ENCODE data around the gene MTHFD1L.

The MTHFD1L gene

GRCh38 chr6:150937132-150937906 lies 71.8 kb downstream of the MTHFD1L start:
- TF ChIP-seq, protein P1, sequence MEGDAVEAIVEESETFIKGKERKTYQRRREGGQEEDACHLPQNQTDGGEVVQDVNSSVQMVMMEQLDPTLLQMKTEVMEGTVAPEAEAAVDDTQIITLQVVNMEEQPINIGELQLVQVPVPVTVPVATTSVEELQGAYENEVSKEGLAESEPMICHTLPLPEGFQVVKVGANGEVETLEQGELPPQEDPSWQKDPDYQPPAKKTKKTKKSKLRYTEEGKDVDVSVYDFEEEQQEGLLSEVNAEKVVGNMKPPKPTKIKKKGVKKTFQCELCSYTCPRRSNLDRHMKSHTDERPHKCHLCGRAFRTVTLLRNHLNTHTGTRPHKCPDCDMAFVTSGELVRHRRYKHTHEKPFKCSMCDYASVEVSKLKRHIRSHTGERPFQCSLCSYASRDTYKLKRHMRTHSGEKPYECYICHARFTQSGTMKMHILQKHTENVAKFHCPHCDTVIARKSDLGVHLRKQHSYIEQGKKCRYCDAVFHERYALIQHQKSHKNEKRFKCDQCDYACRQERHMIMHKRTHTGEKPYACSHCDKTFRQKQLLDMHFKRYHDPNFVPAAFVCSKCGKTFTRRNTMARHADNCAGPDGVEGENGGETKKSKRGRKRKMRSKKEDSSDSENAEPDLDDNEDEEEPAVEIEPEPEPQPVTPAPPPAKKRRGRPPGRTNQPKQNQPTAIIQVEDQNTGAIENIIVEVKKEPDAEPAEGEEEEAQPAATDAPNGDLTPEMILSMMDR (IDR thresholded peaks at IDR 0.05; ENCODE audit: borderline replicate concordance, control extremely low read depth, extremely low read depth, insufficient read depth, missing control alignments): no peak
- in situ Hi-C loops (cut with MboI; ENCODE audit: low sequenced_read_pairs, unreplicated experiment): no loop called here
- DNase-seq (ENCODE audit: low spot score): no peak

DNA sequence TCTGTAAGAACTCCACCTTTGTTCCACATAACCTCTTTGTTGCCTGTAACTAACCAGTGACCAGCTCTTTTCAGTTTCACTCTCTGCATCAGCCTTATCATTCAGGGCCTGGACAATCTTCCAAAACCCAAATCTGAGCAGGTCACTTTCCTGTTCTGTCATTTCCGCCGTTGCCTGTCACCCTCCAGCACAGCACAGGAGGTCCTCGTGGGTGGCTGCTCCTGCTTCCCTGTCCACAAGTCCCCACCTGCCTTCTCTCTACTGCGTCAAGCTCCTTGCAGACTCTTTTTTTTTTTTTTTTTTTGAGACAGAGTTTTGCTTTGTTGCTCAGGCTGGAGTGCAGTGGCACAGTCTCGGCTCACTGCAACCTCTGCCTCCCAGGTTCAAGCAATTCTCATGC lies 73.9 kb downstream of the MTHFD1L start:
- in situ Hi-C loops (cut with MboI; ENCODE audit: low sequenced_read_pairs, unreplicated experiment): no loop called here
- TF ChIP-seq, protein P1 (IDR thresholded peaks at IDR 0.05; ENCODE audit: borderline replicate concordance, control extremely low read depth, extremely low read depth, insufficient read depth, missing control alignments): no peak
- no peak for DNase-seq (ENCODE audit: low spot score)

- in situ Hi-C loops (cut with MboI; ENCODE audit: low sequenced_read_pairs, unreplicated experiment): no loop called here
- no peak for DNase-seq (ENCODE audit: low spot score)
Observed at GRCh38 chr6:150940941-150941340, 75.4 kb downstream of the MTHFD1L start.

DNA sequence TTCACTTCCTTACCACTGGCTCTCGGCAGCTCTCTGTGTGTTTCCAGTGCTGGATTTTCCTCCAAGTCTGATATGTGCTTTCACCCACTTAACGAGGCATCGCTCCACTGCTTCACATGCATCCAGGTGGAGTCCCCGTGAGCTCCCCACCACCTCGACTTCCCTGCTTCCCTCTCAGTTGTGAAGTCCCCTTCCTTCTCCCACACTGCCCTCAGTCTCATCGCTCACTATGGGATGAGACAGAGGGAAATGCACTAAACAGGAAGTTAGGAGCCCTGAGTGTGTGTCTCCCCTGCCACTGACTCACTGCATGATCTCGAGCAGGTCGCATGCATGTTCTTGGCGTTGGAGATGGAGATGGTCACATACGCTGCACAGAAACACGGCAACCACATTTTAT lies 84.0 kb downstream of the MTHFD1L start:
- DNase-seq (ENCODE audit: low spot score): no peak
- TF ChIP-seq, protein P1 (IDR thresholded peaks at IDR 0.05; ENCODE audit: borderline replicate concordance, control extremely low read depth, extremely low read depth, insufficient read depth, missing control alignments): no peak
- in situ Hi-C loops (cut with MboI; ENCODE audit: low sequenced_read_pairs, unreplicated experiment): no loop called here

More at GRCh38 chr6:150940941-150941340, 75.4 kb downstream of the MTHFD1L start:
- TF ChIP-seq, protein P1 (IDR thresholded peaks at IDR 0.05; ENCODE audit: borderline replicate concordance, control extremely low read depth, extremely low read depth, insufficient read depth, missing control alignments): no peak

DNA sequence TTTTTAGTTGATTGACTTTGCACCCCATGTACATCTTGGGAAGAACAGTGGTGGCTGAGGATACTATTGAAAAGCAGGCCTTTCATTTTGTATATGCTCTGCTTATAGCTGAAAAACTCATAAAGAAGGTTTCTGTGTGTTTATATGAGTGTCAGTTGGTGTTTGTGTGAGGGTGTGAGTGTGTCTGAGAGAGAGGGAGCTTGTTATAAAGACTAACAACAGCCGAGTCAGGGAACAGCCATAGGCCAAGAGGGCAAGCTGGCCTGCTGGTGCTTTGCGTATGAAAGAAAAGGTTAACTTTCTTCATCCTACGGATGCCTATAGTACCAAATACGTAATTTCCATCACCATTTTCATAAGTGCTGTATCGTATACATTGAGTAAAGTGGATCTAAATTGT lies 88.3 kb downstream of the MTHFD1L start:
- no peak for DNase-seq (ENCODE audit: low spot score)
- TF ChIP-seq, protein P1 (IDR thresholded peaks at IDR 0.05; ENCODE audit: borderline replicate concordance, control extremely low read depth, extremely low read depth, insufficient read depth, missing control alignments): no peak
- in situ Hi-C loops (cut with MboI; ENCODE audit: low sequenced_read_pairs, unreplicated experiment): no loop called here

- TF ChIP-seq, protein P1 (IDR thresholded peaks at IDR 0.05; ENCODE audit: borderline replicate concordance, control extremely low read depth, extremely low read depth, insufficient read depth, missing control alignments): no peak
- in situ Hi-C loops (cut with MboI; ENCODE audit: low sequenced_read_pairs, unreplicated experiment): no loop called here
- no peak for DNase-seq (ENCODE audit: low spot score)
Observed at GRCh38 chr6:150959166-150959565, 93.7 kb downstream of the MTHFD1L start.

All from GM13976 (cell line).